Fibroblast of villous mesenchyme (primary cell): ENCODE data around the gene DUSP22. TPM values are rescaled to one million over a fixed set of nuclear protein-coding genes. Genes with fewer than 3 reads are reported as not detected.

Source experiments
- DNase-seq: peaks from one replicate; pipeline ENCODE4 v3.0.0-alpha.2; 2010; ENCODE audit warnings: low read depth
- H3K4me3 ChIP-seq: 2 replicates; pipeline ENCODE4 v1.5.1; 2011; ENCODE audit warnings: low read depth, mild to moderate bottlenecking, low read length
- CTCF ChIP-seq: IDR thresholded peaks from 2 replicates; pipeline ENCODE4 v1.5.1; 2012; ENCODE audit warnings: low read depth, mild to moderate bottlenecking, low read length; ENCODE audit not compliant: insufficient read depth
- total RNA-seq: library from RNA; depleted of rRNA; stranded (reverse); fragments of >200 nt; gene quantifications from 2 replicates; pipeline ENCODE4 v1.2.3, GENCODE V29; 2012

The DUSP22 gene
- total RNA-seq, 1 donor: 14.7 TPM

- no peak for DNase-seq
- TF ChIP-seq CTCF: no peak
- H3K4me3 ChIP-seq: no peak overlapping the region
These were observed 48.1 kb downstream of the DUSP22 start for GRCh38 chr6:340186-340955.

- TF ChIP-seq CTCF: no peak
- H3K4me3 ChIP-seq: no peak overlapping the region
- DNase-seq: no peak
These were observed 48.9 kb downstream of the DUSP22 start for GRCh38 chr6:340991-341827.

GRCh38 chr6:341914-342831, 49.9 kb downstream of the DUSP22 start:
- no peak for TF ChIP-seq CTCF
- no peak overlapping the region for H3K4me3 ChIP-seq
- no peak for DNase-seq

- no peak overlapping the region for H3K4me3 ChIP-seq
- no peak for DNase-seq
- no peak for TF ChIP-seq CTCF
These were observed 50.5 kb downstream of the DUSP22 start for GRCh38 chr6:342832-343179.

- H3K4me3 ChIP-seq: no peak overlapping the region
- DNase-seq: no peak
- TF ChIP-seq CTCF: no peak
These were observed 51.1 kb downstream of the DUSP22 start for GRCh38 chr6:343226-343935.
